Mesenchymal stem cell (in vitro differentiated cells and primary cell): ENCODE measurements around the gene KRT4.

Experiments
- DNase-seq: peaks from one replicate; pipeline ENCODE4 v3.0.0-alpha.2; 2013
- H2AFZ ChIP-seq: one replicate; pipeline ENCODE4 v1.6.1; 2013; ENCODE audit warnings: low read depth, mild to moderate bottlenecking, control low read depth, inconsistent platforms, low read length, moderate library complexity
- H2AK5ac ChIP-seq: 2 replicates; pipeline ENCODE4 v1.6.1; 2013; ENCODE audit warnings: low read length, moderate library complexity, mild to moderate bottlenecking, inconsistent platforms; ENCODE audit not compliant: severe bottlenecking
- H2BK120ac ChIP-seq: one replicate; pipeline ENCODE4 v1.6.1; 2013; ENCODE audit warnings: low read depth, mild to moderate bottlenecking, inconsistent platforms, low read length, moderate library complexity
- H2BK12ac ChIP-seq, 2 experiments: one replicate each; pipeline ENCODE4 v1.6.1; 2013; ENCODE audit warnings: inconsistent platforms in 2 of 2, low read length in 2 of 2, mild to moderate bottlenecking in 2 of 2, moderate library complexity in 2 of 2, control low read depth in 1 of 2
- H2BK15ac ChIP-seq: one replicate; pipeline ENCODE4 v1.6.1; 2013; ENCODE audit warnings: mild to moderate bottlenecking, low read depth, inconsistent platforms; ENCODE audit not compliant: poor library complexity, severe bottlenecking
- H2BK5ac ChIP-seq: 2 replicates; pipeline ENCODE4 v1.6.1; 2013; ENCODE audit warnings: low read depth, mild to moderate bottlenecking, low read length, control low read depth, inconsistent platforms; ENCODE audit not compliant: poor library complexity, severe bottlenecking
- H3K14ac ChIP-seq, 2 experiments: one replicate each; pipeline ENCODE4 v1.6.1; 2013; ENCODE audit warnings: inconsistent platforms in 2 of 2, low read length in 2 of 2, control low read depth in 1 of 2, mild to moderate bottlenecking in 1 of 2, moderate library complexity in 1 of 2
- H3K18ac ChIP-seq, 2 experiments: one replicate each; pipeline ENCODE4 v1.6.1; 2013; ENCODE audit warnings: inconsistent platforms in 2 of 2, low read length in 2 of 2, control low read depth in 1 of 2, low read depth in 1 of 2, mild to moderate bottlenecking in 1 of 2
- H3K23ac ChIP-seq, 2 experiments: one replicate each; pipeline ENCODE4 v1.6.1; 2013; ENCODE audit warnings: inconsistent platforms in 2 of 2, low read length in 2 of 2, mild to moderate bottlenecking in 2 of 2, moderate library complexity in 2 of 2, control low read depth in 1 of 2
- H3K27ac ChIP-seq: 2 replicates; pipeline ENCODE4 v1.5.1; 2013; ENCODE audit warnings: mild to moderate bottlenecking, moderate library complexity, low read length, control low read depth, inconsistent platforms; ENCODE audit not compliant: poor library complexity, severe bottlenecking
- H3K27me3 ChIP-seq, 2 experiments: 2 replicates each; pipeline versions ENCODE4 v1.6.1 to v1.7.0; 2013; ENCODE audit warnings: low read length in 2 of 2, mild to moderate bottlenecking in 2 of 2, moderate library complexity in 2 of 2, control low read depth in 1 of 2, inconsistent platforms in 1 of 2; ENCODE audit not compliant: control insufficient read depth in 1 of 2, insufficient read depth in 1 of 2
- H3K36me3 ChIP-seq, 2 experiments: 2 replicates each; pipeline versions ENCODE4 v1.6.1 to v1.7.0; 2013; ENCODE audit warnings: low read length in 2 of 2, control low read depth in 1 of 2, inconsistent platforms in 1 of 2, low read depth in 1 of 2, mild to moderate bottlenecking in 1 of 2; ENCODE audit not compliant: insufficient read depth in 2 of 2, control insufficient read depth in 1 of 2
- H3K4ac ChIP-seq, 2 experiments: one replicate each; pipeline ENCODE4 v1.6.1; 2013; ENCODE audit warnings: inconsistent platforms in 2 of 2, low read length in 2 of 2, mild to moderate bottlenecking in 2 of 2, moderate library complexity in 2 of 2, control low read depth in 1 of 2, low read depth in 1 of 2
- H3K4me1 ChIP-seq: 2 replicates; pipeline ENCODE4 v1.6.1; 2013; ENCODE audit warnings: low read depth, low read length, control low read depth; ENCODE audit not compliant: control insufficient read depth, insufficient read depth
- H3K4me2 ChIP-seq: 2 replicates; pipeline ENCODE4 v1.6.1; 2013; ENCODE audit warnings: low read length, mild to moderate bottlenecking, inconsistent platforms; ENCODE audit not compliant: poor library complexity, severe bottlenecking
- H3K4me3 ChIP-seq, 2 experiments: 2 replicates each; pipeline versions ENCODE4 v1.5.1 to v1.7.0; 2013; ENCODE audit warnings: low read length in 2 of 2, mild to moderate bottlenecking in 2 of 2, control low read depth in 1 of 2, low read depth in 1 of 2; ENCODE audit not compliant: insufficient read depth in 1 of 2
- H3K79me1 ChIP-seq: replicated peaks from 2 replicates; pipeline ENCODE4 v1.6.1; 2013; ENCODE audit warnings: mild to moderate bottlenecking, control low read depth, low read length, inconsistent platforms; ENCODE audit not compliant: poor library complexity, severe bottlenecking
- H3K9ac ChIP-seq: 2 replicates; pipeline ENCODE4 v1.7.0; 2013; ENCODE audit warnings: mild to moderate bottlenecking, low read length, moderate library complexity
- H3K9me3 ChIP-seq: 2 replicates; pipeline ENCODE4 v1.7.0; 2013; ENCODE audit warnings: mild to moderate bottlenecking, low read length; ENCODE audit not compliant: control insufficient read depth
- H4K8ac ChIP-seq: one replicate; pipeline ENCODE4 v1.6.1; 2013; ENCODE audit warnings: inconsistent platforms, mild to moderate bottlenecking, low read length, moderate library complexity
- H4K91ac ChIP-seq: one replicate; pipeline ENCODE4 v1.6.1; 2013; ENCODE audit warnings: mild to moderate bottlenecking, low read length, inconsistent platforms
- WGBS: methylation state at CpG from one replicate; pipeline ENCODE4 v1.1.7; 2013; ENCODE audit warnings: mixed read lengths; 5-methylcytosine and 5-hydroxymethylcytosine counted together

Gene KRT4

DNA sequence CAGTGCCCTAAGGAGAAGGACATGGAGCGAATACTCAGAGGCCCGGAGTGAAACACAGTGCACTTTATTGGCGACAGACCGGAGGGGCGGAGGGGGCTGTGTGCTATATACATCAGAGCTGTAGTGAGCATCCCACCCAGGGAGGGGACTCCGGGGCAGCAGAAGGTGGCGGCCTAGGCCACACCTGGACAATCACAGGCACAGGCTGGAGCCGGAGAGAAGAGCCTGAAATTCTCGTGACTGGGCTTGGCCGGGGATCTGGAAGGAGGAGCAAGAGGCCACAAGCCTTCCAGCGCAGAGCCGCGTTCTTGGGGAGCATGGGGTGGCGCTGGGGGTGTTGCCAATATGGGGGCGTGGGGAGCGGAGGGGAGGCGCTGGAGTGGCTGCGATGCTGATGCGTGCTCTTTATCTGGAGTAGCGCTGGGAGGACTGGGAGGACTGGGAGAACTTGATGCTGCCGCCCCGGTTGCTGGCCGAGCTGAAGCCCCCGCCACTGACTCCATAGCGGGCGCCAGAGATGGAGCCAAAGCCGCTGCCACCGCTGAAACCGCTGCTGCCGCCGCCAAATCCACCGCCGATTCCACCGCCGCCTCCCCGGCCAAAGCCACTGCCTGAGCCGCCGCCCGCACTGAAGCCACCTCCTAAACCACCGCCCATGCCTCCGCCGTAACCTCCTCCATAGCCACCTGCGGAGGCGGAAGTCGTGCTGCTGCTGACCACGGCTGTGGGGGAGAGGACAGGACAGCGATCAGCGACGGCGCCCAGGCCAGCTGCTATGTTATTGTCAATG lies 24.1 kb downstream of the KRT4 start:
- no peak for DNase-seq
- no peak overlapping the region for H3K4ac ChIP-seq
- H3K79me1 ChIP-seq: no peaks in the 10 kb centered on the region
- peaks cover 22 to 76% of the 10 kb centered on the region in 2 experiments for H3K27me3 ChIP-seq
- H3K4me2 ChIP-seq: no peak overlapping the region
- no peak overlapping the region for H2BK120ac ChIP-seq
- 91% methylated on average over 50 of the region's 50 CpGs for WGBS
- H2BK12ac ChIP-seq: no peak overlapping the region
- no peak overlapping the region for H2AK5ac ChIP-seq
- H3K9me3 ChIP-seq: no peaks in the 10 kb centered on the region
- no peak overlapping the region for H3K27ac ChIP-seq
- H3K36me3 ChIP-seq: no peaks in the 10 kb centered on the region
- no peak overlapping the region for H4K91ac ChIP-seq
- H3K4me3 ChIP-seq: peak overlapping the region in 1 of 2 experiments; percentile 51
- no peak overlapping the region for H2BK5ac ChIP-seq
- H3K14ac ChIP-seq: no peak overlapping the region
- no peak overlapping the region for H3K18ac ChIP-seq
- H2AFZ ChIP-seq: no peak overlapping the region
- no peak overlapping the region for H2BK15ac ChIP-seq
- no peak overlapping the region for H3K9ac ChIP-seq
- H3K23ac ChIP-seq: no peak overlapping the region
- no peaks in the 10 kb centered on the region for H3K4me1 ChIP-seq
- H4K8ac ChIP-seq: no peak overlapping the region

DNA sequence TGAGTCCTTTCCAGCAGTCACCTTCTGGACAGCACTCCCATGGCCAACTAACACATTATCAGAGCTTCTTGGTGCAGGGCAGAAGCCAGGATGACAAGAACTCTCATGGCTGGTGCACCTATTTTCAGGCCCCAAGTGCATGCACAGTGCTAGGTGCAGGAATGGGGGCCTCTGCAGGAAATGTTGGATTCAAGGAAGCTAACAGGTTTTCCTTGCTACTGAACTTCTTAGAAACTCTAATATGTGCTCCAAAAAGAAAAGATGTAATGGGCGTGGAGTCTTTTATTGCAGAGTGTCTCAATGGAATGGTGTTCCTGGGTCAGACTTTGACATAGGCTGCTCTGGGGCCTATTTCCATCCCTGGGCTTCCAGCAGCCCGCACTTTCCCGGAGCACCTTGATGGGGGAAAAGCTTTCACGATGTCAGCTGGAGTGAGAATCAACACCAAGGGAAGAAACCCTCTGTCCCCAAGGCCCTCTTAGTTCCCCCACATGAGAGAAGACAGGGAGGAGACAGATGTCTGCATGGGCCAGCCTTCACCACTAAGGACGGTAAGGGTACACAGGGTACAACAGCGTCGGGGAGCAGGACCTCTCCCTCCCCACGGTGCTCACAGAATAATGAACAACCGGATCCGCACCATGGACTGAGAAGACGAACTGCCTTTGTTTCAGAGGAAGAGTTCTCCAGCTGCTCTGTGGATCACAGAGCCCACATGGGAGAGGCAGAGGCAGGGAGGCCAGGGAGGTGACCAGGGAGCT lies 24.9 kb downstream of the KRT4 start:
- Histone ChIP-seq H2BK12ac (no peak overlapping the region), H3K4me2 (no peak overlapping the region), H3K36me3 (no peaks in the 10 kb centered on the region), H3K14ac (no peak overlapping the region), H3K79me1 (no peaks in the 10 kb centered on the region), H3K4ac (no peak overlapping the region), H3K23ac (no peak overlapping the region), H3K27ac (no peak overlapping the region), H3K27me3 (peaks cover 19 to 81% of the 10 kb centered on the region in 2 experiments), H3K4me1 (no peaks in the 10 kb centered on the region), H3K18ac (no peak overlapping the region), H3K9ac (no peak overlapping the region), H3K9me3 (no peaks in the 10 kb centered on the region), H3K4me3 (no peak overlapping the region), H4K91ac (no peak overlapping the region), H2BK5ac (no peak overlapping the region), H2AFZ (no peak overlapping the region), H2AK5ac (no peak overlapping the region), H2BK120ac (no peak overlapping the region), H2BK15ac (no peak overlapping the region), H4K8ac (no peak overlapping the region)
- WGBS: 90% methylated on average over 11 of the region's 11 CpGs
- no peak for DNase-seq

DNA sequence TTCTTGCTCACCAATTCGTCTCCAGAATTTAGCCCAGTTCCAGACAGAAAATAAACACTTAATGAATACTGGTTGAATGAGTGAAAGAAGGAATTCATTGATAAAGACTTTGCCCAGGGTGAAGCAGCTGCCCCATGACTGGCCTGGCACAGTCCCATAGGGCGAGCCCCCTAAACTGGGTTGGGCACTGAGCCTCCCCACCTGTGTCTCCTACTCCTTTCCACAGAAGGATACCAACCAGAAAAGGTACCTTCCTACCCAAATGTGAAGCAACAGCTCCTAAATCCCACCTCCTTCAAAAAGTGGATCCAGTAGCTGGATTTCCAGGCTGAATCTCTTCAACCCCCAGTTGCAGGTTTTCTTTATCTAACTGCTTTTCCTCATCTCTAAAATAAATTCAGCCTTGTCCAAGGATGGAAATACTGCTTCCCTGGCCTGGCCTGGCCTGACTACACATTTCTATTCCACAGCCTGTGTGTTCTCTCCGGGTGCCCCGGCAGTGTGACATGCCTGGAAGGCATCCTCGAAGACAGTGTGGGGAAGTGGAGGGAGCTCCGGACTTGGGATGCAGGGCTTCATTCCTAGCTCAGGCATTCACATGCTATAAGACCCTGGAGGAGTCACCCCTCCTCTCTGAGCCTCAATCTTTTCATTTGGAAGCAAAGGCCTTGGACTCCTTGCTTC lies 25.6 kb downstream of the KRT4 start:
- no peak overlapping the region for H3K18ac ChIP-seq
- H3K36me3 ChIP-seq: no peaks in the 10 kb centered on the region
- no peak overlapping the region for H4K8ac ChIP-seq
- H3K23ac ChIP-seq: no peak overlapping the region
- H3K14ac ChIP-seq: no peak overlapping the region
- no peaks in the 10 kb centered on the region for H3K9me3 ChIP-seq
- H3K9ac ChIP-seq: no peak overlapping the region
- no peak overlapping the region for H4K91ac ChIP-seq
- no peak overlapping the region for H3K4ac ChIP-seq
- H3K4me2 ChIP-seq: no peak overlapping the region
- WGBS: 80% methylated on average over 5 of the region's 6 CpGs
- no peak overlapping the region for H2BK5ac ChIP-seq
- H3K4me3 ChIP-seq: no peak overlapping the region
- no peak overlapping the region for H2BK15ac ChIP-seq
- H2BK12ac ChIP-seq: no peak overlapping the region
- H3K4me1 ChIP-seq: no peaks in the 10 kb centered on the region
- no peak overlapping the region for H3K27ac ChIP-seq
- no peak for DNase-seq
- peaks cover 19 to 85% of the 10 kb centered on the region in 2 experiments for H3K27me3 ChIP-seq
- no peak overlapping the region for H2AK5ac ChIP-seq
- H2AFZ ChIP-seq: no peak overlapping the region
- no peaks in the 10 kb centered on the region for H3K79me1 ChIP-seq
- no peak overlapping the region for H2BK120ac ChIP-seq
